GM18526 (cell line): ENCODE results near the gene AIRE.

ENCODE experiments used
- POLR2A ChIP-seq: IDR thresholded peaks from 3 replicates; pipeline ENCODE4 v1.6.1; 2011; ENCODE audit not compliant: insufficient read length; ENCODE audit errors: extremely low read depth

Gene AIRE

DNA sequence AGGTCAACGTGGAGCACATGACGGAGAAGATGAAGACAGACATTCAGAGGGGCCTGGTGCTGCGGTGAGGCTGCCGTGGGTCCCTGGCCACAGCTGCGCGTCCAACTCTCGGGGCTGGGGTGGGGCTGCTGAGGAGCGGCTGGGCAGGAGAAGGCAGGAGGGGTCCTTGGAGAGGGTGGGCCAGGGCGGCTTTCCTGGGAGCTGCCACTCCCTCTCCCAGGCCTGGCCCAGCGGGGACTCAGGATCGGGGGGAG lies 39.1 kb downstream of the AIRE start:
- TF ChIP-seq POLR2A, result no peak

DNA sequence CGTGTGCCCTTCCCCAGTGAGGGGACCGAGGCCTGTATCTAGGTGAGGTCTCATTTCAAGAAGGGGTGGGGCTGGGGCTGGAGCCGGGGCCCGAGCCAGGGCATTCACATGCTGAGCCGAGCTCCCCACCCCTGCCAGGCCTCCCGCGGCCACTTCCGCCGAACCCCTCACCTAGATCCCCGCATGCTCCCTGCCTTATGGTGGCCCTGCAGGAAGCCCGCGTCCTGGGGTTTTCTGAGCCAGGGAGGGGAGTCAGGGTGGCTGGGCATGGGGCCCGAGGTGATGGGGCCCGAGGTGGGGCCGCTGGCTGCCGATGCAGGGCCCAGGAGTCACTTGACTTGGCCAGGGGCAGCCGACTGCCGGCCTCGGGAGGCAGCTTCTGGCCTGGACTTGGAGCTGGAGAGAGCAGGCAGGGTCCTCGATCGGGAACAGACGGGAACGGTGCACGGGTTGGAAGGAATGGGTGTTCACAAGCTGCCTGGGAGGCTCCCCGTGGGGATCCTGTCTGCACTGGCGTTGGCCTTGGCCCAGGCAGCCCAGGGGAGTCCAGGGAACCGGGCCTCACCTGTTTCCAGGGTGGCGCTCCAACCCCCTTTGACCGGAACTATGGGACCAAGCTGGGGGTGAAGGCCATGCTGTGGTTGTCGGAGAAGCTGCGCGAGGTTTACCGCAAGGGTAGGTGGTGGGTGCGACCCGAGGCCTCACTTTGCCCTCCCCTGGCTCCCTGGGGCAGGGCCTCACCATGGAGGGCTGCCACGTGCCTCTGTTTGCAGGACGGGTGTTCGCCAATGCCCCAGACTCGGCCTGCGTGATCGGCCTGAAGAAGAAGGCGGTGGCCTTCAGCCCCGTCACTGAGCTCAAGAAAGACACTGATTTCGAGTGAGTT lies 40.0 kb downstream of the AIRE start:
- no peak for TF ChIP-seq POLR2A

DNA sequence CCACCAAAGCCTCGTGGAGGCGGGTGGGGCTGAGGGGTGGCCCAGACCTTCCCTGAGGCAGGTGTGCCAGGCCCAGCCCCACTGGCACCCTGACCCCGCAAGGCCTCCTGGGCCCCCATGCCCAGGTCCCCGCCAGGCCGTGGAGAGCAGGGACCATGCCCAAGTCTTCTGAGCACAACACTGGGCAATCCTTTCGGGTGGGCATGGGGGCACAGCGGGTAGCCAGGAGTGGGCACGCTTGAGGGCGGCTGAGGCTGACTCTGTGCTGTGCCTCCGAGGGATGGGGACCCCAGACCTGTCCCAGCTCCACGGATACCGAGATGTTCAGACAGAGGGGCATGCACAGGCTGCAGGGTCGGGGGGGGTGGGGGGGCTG lies 40.6 kb downstream of the AIRE start:
- TF ChIP-seq POLR2A, result no peak

- TF ChIP-seq POLR2A, result no peak
Observed at GRCh38 chr21:44326716-44327602, 41.3 kb downstream of the AIRE start.

DNA sequence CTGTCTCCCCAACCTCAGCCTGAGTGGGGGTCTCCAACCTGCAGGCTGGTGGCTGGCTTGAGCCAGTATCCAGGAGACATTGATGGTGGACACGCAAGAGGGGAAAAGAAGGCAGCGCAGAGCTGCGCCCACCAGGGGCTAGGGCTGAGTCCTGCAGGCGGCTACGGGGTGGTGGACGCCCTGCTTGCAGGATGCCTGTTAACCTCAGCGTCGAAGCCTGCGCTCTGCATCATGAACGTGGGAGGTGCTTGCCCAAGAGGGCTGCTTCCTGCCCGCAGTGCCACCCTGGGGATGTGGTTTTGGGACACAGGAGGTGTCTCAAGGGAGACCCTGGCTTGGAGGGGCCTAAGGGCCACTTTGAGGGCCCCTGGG lies 41.9 kb downstream of the AIRE start:
- TF ChIP-seq POLR2A, result no peak

DNA sequence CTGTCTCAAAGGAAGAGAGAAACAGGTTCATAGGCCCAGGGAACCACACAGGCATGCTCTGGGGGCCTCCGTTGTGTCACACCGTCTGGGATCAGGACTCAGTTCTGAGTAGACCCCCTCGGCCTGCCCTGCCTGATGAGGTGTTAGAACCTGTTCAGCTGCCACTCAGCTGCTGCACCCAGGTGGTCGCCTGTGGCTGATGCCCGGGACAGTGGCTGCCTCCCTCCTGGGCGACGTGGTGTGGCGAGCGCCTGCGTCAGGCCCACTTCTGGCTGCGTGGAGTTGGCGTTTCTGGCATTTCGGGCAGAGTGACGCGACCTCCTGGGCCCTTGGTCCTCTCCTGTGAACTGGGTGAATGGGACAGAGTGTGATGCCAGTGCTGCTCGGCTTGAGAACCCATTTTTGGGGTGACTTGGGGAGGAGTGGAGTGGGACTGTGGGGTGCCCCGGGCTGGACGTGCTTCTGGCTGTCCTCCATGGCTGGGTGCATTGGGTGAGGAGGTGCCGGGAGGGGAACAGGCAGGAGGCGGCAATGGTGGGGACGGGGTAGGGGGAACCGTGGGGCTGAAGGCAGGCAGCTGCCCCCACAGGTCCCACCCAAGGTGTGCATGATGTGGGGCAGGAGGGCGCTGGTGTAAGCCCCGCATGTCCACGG lies 42.7 kb downstream of the AIRE start:
- TF ChIP-seq POLR2A, result no peak

DNA sequence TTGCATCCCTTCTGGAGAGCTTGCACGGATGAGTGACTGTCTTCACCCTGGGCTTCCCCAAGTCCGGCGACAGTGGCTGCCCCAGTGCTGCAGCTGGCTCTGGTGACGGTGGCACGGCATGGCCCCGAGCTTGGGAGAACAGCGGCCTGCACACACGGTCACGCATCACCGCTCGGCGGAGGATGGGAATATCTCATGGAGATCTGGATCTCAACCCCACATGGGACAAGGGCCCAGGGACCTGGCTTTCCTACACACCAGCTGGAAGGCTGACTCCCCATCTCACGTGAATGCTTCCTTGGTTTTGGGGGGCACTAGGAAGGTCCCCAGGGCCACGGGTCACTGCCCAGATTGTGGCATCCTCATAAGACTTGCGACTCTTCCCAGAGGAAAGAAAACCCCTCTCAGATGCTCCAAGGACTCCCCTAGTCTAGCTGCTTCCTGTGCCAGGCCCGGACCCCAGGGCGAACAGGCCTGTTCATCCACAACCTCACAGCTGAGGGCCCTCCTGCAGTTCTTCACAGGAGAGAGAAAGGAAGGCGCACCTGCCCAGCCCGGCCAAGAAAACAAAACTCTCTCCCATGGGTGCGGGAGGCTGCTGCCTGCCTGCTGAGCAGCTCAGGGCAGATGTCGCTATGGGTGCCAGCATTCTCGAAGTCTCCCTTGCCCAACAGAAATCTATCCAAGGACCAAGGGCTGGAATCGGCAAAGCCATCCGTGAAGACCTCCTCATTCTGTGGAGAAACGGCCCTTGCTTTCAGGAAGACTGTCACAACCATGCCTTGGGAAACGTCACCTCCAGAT lies 43.6 kb downstream of the AIRE start:
- TF ChIP-seq POLR2A, result no peak

DNA sequence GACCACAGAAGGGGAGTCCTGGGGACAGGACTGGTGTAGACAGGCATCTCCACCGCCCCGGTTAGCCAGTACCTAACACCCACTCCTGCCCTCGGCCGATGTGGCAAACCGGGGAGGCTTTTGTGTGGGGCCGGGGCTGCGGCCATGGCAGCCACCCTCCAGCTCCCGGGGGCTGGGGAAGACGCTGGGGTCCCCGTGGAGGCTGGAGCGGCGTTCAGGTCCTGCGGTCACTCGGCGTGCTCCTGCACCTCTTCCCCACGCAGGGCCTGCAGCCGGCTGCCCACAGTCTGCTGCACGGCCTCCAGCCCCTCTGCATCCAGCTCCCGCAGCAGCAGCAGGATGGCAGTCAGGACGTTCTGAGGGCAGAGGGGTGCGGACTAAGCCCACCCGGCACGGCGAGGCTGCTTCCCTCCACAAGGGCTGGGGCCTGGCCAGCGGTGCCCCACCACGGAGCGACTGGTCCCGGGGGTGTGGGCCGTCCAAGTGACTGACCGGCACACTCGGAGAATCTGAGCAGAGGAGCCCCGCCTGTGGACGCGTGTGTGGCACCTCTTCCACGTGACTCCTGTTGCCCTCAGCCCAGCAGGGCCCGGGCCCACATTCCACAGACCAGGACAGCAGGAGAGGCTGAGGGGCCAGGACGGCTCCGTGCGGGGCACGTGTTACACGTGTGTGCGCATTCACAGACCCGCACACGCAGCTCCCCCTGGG lies 44.5 kb downstream of the AIRE start:
- TF ChIP-seq POLR2A, result no peak

- TF ChIP-seq POLR2A, result no peak
Observed at GRCh38 chr21:44330698-44331097, 45.0 kb downstream of the AIRE start.

- TF ChIP-seq POLR2A, result no peak
Observed at GRCh38 chr21:44331209-44331608, 45.5 kb downstream of the AIRE start.

GRCh38 chr21:44331650-44332307 lies 46.1 kb downstream of the AIRE start:
- no peak for TF ChIP-seq POLR2A

- no peak for TF ChIP-seq POLR2A
Observed at GRCh38 chr21:44332383-44332782, 46.7 kb downstream of the AIRE start.

GRCh38 chr21:44332965-44333364 lies 47.3 kb downstream of the AIRE start:
- TF ChIP-seq POLR2A, result no peak
